Measurements from ENCODE around the gene LY86. TPM values are rescaled to one million over a fixed set of nuclear protein-coding genes. Genes with fewer than 3 reads are reported as not detected.

Gene LY86
- total RNA-seq, 1 experiment from 2014 or later = not detected

DNA sequence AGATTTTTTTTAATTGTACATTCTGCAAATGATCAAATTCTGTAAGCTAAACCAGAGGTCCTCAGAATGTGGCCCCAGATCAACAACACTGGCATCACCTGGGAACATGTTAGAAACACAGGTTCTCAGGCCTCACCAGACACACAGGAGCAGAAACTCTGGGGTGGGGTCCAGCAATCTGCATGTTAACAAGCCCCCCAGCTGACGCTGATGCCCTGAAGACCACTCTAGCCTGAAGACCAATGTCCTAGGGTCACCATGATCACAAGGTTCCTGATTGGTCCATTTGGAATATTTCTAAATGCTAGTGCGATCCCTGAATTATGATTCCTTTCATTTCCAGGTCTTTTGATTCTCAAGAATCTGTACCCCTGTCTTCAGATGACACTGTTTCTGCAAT lies 2.4 kb upstream of the LY86 start:
- H3K18ac ChIP-seq (ENCODE audit: insufficient read length, low read depth, low read length) = no peak overlapping the region
- H2BK20ac ChIP-seq (ENCODE audit: low read depth, low read length, poor library complexity, severe bottlenecking) = no peak overlapping the region
- H3T11ph ChIP-seq (ENCODE audit: low read length) = no peak overlapping the region
- H3K4me3 Mint-ChIP-seq = no peak overlapping the region
- H3K14ac ChIP-seq (ENCODE audit: insufficient read depth, low read length) = no peak overlapping the region
- no peak overlapping the region for H4K91ac ChIP-seq (ENCODE audit: insufficient read length, low read depth, low read length)
- H3K79me2 ChIP-seq (ENCODE audit: insufficient read depth, low read length) = no peaks in the 10 kb centered on the region
- H3K79me1 ChIP-seq (ENCODE audit: insufficient read depth, low read depth, low read length, poor library complexity, severe bottlenecking) = no peaks in the 10 kb centered on the region
- H4K5ac ChIP-seq (ENCODE audit: insufficient read length, low read depth, low read length) = no peak overlapping the region
- H3K9ac ChIP-seq (ENCODE audit: extremely low read depth, insufficient read length, low read length) = no peak overlapping the region
- no peak overlapping the region for H2BK12ac ChIP-seq (ENCODE audit: insufficient read length, low read depth, low read length)
- no peak overlapping the region for H3K56ac ChIP-seq (ENCODE audit: insufficient read length, low read depth, low read length)
- peaks cover 10 to 15% of the 10 kb centered on the region in 2 experiments for H3K4me1 Mint-ChIP-seq
- no peak overlapping the region for H3K23ac ChIP-seq (ENCODE audit: insufficient read length, low read depth, low read length)
- H3K4me1 ChIP-seq (ENCODE audit: insufficient read depth, low read length) = no peaks in the 10 kb centered on the region
- no CpG with 5 or more reads among the region's 2 CpGs for WGBS (ENCODE audit: extremely low coverage, insufficient read length, low lambda C conversion rate)
- peaks cover 0 to 2% of the 10 kb centered on the region in 2 experiments; a peak in 2 of 5 replicates for H3K9me3 Mint-ChIP-seq
- no peak overlapping the region for H2BK120ac ChIP-seq (ENCODE audit: low read depth, low read length, poor library complexity, severe bottlenecking)
- no peak overlapping the region for H2AK5ac ChIP-seq (ENCODE audit: insufficient read length, low read length)
- no peak overlapping the region for H2BK5ac ChIP-seq (ENCODE audit: insufficient read length, low read length)
- no peak for DNase-seq
- H3K4ac ChIP-seq (ENCODE audit: low read depth, low read length) = no peak overlapping the region
- TF ChIP-seq, protein P1, sequence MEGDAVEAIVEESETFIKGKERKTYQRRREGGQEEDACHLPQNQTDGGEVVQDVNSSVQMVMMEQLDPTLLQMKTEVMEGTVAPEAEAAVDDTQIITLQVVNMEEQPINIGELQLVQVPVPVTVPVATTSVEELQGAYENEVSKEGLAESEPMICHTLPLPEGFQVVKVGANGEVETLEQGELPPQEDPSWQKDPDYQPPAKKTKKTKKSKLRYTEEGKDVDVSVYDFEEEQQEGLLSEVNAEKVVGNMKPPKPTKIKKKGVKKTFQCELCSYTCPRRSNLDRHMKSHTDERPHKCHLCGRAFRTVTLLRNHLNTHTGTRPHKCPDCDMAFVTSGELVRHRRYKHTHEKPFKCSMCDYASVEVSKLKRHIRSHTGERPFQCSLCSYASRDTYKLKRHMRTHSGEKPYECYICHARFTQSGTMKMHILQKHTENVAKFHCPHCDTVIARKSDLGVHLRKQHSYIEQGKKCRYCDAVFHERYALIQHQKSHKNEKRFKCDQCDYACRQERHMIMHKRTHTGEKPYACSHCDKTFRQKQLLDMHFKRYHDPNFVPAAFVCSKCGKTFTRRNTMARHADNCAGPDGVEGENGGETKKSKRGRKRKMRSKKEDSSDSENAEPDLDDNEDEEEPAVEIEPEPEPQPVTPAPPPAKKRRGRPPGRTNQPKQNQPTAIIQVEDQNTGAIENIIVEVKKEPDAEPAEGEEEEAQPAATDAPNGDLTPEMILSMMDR (conservative IDR thresholded peaks at IDR 0.05) = no peak
- H3K27me3 Mint-ChIP-seq (ENCODE audit: low read depth) = peaks cover 4% of the 10 kb centered on the region
- no peaks in the 10 kb centered on the region for H4K20me1 ChIP-seq (ENCODE audit: control insufficient read depth, insufficient read depth, insufficient read length)
- no peak overlapping the region for H4K8ac ChIP-seq (replicated peaks; ENCODE audit: insufficient read length, low read depth, low read length)
- H3K27ac ChIP-seq (ENCODE audit: insufficient read length, low read depth, low read length) = no peak overlapping the region
- no peaks in the 10 kb centered on the region for H3K27me3 ChIP-seq (ENCODE audit: insufficient read depth, low read length)
- H2AFZ ChIP-seq (ENCODE audit: low read length) = no peak overlapping the region
- no peak overlapping the region for H3K4me2 ChIP-seq (ENCODE audit: insufficient read depth, insufficient read length, low read length)
- H3K23me2 ChIP-seq (ENCODE audit: insufficient read length, low read depth, low read length, poor library complexity, severe bottlenecking) = no peaks in the 10 kb centered on the region
- H3K27ac Mint-ChIP-seq = no peak overlapping the region
- H2BK15ac ChIP-seq (ENCODE audit: low read depth, low read length) = no peak overlapping the region
- H3K9me3 ChIP-seq (ENCODE audit: control insufficient read depth, low read depth, low read length) = no peaks in the 10 kb centered on the region
- H3K36me3 Mint-ChIP-seq (ENCODE audit: insufficient read depth in 1 of 3, low read depth in 3 of 3) = peaks cover 0 to 2% (median 0%) of the 10 kb centered on the region in 3 experiments; a peak in 2 of 7 replicates

All from H9 (cell line).